ENCODE data around the gene TOX3. TPM values are rescaled to one million over a fixed set of nuclear protein-coding genes. Genes with fewer than 3 reads are reported as not detected.

The TOX3 gene
- total and polyA plus RNA-seq, 2 of the 8 experiments (the other 6 are each of a cell fraction or from before 2014, with no cell fraction given) = 16.7 to 31.2 TPM

- Histone ChIP-seq H3K4me2 (ENCODE audit: insufficient read depth in 1 of 2, low read depth in 2 of 2, low read length in 2 of 2) (no peak overlapping the region), H3K23me2 (ENCODE audit: low read depth, low read length) (no peaks in the 10 kb centered on the region), H4K91ac (replicated peaks; ENCODE audit: insufficient read length, low read length) (no peak overlapping the region), H4K8ac (ENCODE audit: extremely low read depth, insufficient read depth, low read length) (no peak overlapping the region), H2AFZ (ENCODE audit: low read length) (no peak overlapping the region), H3K27me3 (replicated peaks in 1 of 4; ENCODE audit: control insufficient read depth in 3 of 4, extremely low read depth in 1 of 4, insufficient read depth in 3 of 4, low read length in 3 of 4) (no peaks in the 10 kb centered on the region), H3K27ac (ENCODE audit: low read depth, low read length) (no peak overlapping the region), H3K18ac (ENCODE audit: extremely low read depth, low read length) (no peak overlapping the region), H4K20me1 (replicated peaks in 1 of 2; ENCODE audit: control insufficient read depth in 1 of 2, insufficient read depth in 2 of 2, low read length in 2 of 2) (no peaks in the 10 kb centered on the region), H2BK120ac (replicated peaks; ENCODE audit: low read depth, low read length) (no peak overlapping the region), H3K23ac (ENCODE audit: insufficient read length) (no peak overlapping the region), H3K4ac (replicated peaks; ENCODE audit: insufficient read length, low read depth, low read length) (no peak overlapping the region), H3K4me3 (ENCODE audit: extremely low read depth in 1 of 4, insufficient read depth in 2 of 4, low read depth in 3 of 4, low read length in 4 of 4) (no peak overlapping the region), H4K5ac (ENCODE audit: insufficient read length, low read depth, low read length) (no peak overlapping the region), H3K4me1 (replicated peaks in 1 of 4; ENCODE audit: control insufficient read depth in 3 of 4, insufficient read depth in 4 of 4, low read length in 3 of 4) (peaks cover 1 to 6% (median 5%) of the 10 kb centered on the region in 4 experiments; a peak in 4 of 7 replicates), H2BK15ac (ENCODE audit: low read length) (no peak overlapping the region), H3K9me3 (ENCODE audit: insufficient read depth in 2 of 2, low read depth in 1 of 2, low read length in 1 of 2) (no peaks in the 10 kb centered on the region), H3K79me2 (ENCODE audit: control insufficient read depth in 1 of 2, insufficient read depth in 2 of 2, low read length in 2 of 2) (no peaks in the 10 kb centered on the region; a peak in 1 of 4 replicates), H2AK5ac (ENCODE audit: low read depth, low read length) (no peak overlapping the region), H3K36me3 (ENCODE audit: control insufficient read depth in 2 of 4, insufficient read depth in 4 of 4, low read length in 3 of 4) (peaks cover 0 to 19% (median 3%) of the 10 kb centered on the region in 4 experiments; a peak in 4 of 8 replicates), H3K14ac (ENCODE audit: insufficient read length) (no peak overlapping the region), H2BK20ac (ENCODE audit: low read length) (no peak overlapping the region), H3K9ac (replicated peaks in 1 of 4; ENCODE audit: extremely low read depth in 1 of 4, low read depth in 3 of 4, low read length in 3 of 4) (no peak overlapping the region), H3K79me1 (ENCODE audit: low read depth, low read length) (no peaks in the 10 kb centered on the region), H3K56ac (replicated peaks; ENCODE audit: insufficient read length, low read depth, low read length) (no peak overlapping the region), H2BK12ac (ENCODE audit: low read depth, low read length) (no peak overlapping the region), H2BK5ac (ENCODE audit: low read depth, low read length) (no peak overlapping the region)
- no peak for DNase-seq (ENCODE audit: low read depth in 1 of 2, low spot score in 2 of 2)
- CTCF ChIA-PET (ENCODE audit: partially characterized antibody) = no interaction called here
- POLR2A ChIA-PET (ENCODE audit: partially characterized antibody) = no interaction called here
- 86% methylated on average over 5 of the region's 5 CpGs; no CpG with 5 or more reads in 1 of the 2 experiments for WGBS, 2 experiments (ENCODE audit: extremely low coverage in 1 of 2, insufficient coverage in 1 of 2, insufficient read length in 1 of 2, insufficient replicate concordance in 2 of 2, low coverage in 1 of 2, low lambda C conversion rate in 2 of 2, missing lambda C conversion rate in 1 of 2)
- FAIRE-seq = no peak
- no peak for TF ChIP-seq KDM1A (IDR thresholded peaks at IDR 0.05; ENCODE audit: borderline replicate concordance, low read length)
- TF ChIP-seq CTBP2 (IDR thresholded peaks at IDR 0.05; ENCODE audit: borderline replicate concordance, insufficient read depth, insufficient read length, low read length) = no peak
- no peak for TF ChIP-seq BCL11A (IDR thresholded peaks at IDR 0.05; ENCODE audit: low read depth in 2 of 2, low read length in 2 of 2)
- TF ChIP-seq NRF1 (IDR thresholded peaks at IDR 0.05; ENCODE audit: low read depth, low read length) = no peak
- no peak for TF ChIP-seq E2F6 (IDR thresholded peaks at IDR 0.05)
- no peak for TF ChIP-seq JUN (IDR thresholded peaks at IDR 0.05; ENCODE audit: low read depth, low read length)
- TF ChIP-seq USF2 (IDR thresholded peaks at IDR 0.05; ENCODE audit: low read length) = no peak
- no peak for TF ChIP-seq TAF7 (optimal IDR thresholded peaks at IDR 0.05; ENCODE audit: borderline replicate concordance, low read depth, low read length)
- TF ChIP-seq CTCF (IDR thresholded peaks at IDR 0.05; ENCODE audit: control extremely low read depth in 1 of 3, insufficient read depth in 1 of 3, low read depth in 1 of 3, low read length in 3 of 3) = no peak
Measured at GRCh38 chr16:52451971-52452421, 94.9 kb downstream of the TOX3 start.

Measured in H1 (cell line).